HCT116 (cell line): ENCODE results near the gene RAMP3.

ENCODE experiments used
- CEBPB ChIP-seq: IDR thresholded peaks from 2 replicates; pipeline ENCODE4 v1.6.1; 2012; ENCODE audit warnings: low read depth
- EGR1 ChIP-seq: IDR thresholded peaks from 2 replicates; pipeline ENCODE4 v1.6.1; 2012; ENCODE audit warnings: low read depth
- EZH2 ChIP-seq: fragments of 200-600 bp; sonication (generic); IDR thresholded peaks from 2 replicates; pipeline ENCODE4 v1.6.1; 2017; ENCODE audit warnings: antibody characterized with exemption, mixed run types
- EZH2phosphoT487 ChIP-seq: fragments of 200-600 bp; IDR thresholded peaks from 2 replicates; pipeline ENCODE4 v1.6.1; 2018; ENCODE audit warnings: antibody characterized with exemption, borderline replicate concordance
- POLR2A ChIP-seq: IDR thresholded peaks from 2 replicates; pipeline ENCODE4 v1.7.0; 2011; ENCODE audit warnings: borderline replicate concordance; ENCODE audit not compliant: insufficient read depth, insufficient read length; ENCODE audit errors: extremely low read depth
- POLR2AphosphoS5 ChIP-seq: IDR thresholded peaks from 2 replicates; pipeline ENCODE4 v1.6.1; 2011; ENCODE audit warnings: mild to moderate bottlenecking, low read depth, low read length, moderate library complexity
- SIN3A ChIP-seq: IDR thresholded peaks from 2 replicates; pipeline ENCODE4 v1.6.1; 2012; ENCODE audit warnings: low read depth
- TCF7L2 ChIP-seq: IDR thresholded peaks from 2 replicates; pipeline ENCODE4 v1.7.0; 2011; ENCODE audit warnings: borderline replicate concordance, inconsistent platforms; ENCODE audit not compliant: insufficient read depth, insufficient read length; ENCODE audit errors: extremely low read depth
- TF ChIP-seq, protein P1 (sequence below), 3 experiments: fragments of 200-600 bp in 1 of 3; sonication (generic) in 1 of 3; IDR thresholded peaks in 2 of 3; conservative IDR thresholded peaks in 1 of 3; 2 replicates each; pipeline ENCODE4 v1.5.1; 2012 to 2017; ENCODE audit warnings: low read depth in 2 of 3, low read length in 2 of 3, antibody characterized with exemption in 1 of 3, borderline replicate concordance in 1 of 3, control low read depth in 1 of 3, mild to moderate bottlenecking in 1 of 3, mixed read lengths in 1 of 3, mixed run types in 1 of 3, moderate library complexity in 1 of 3; ENCODE audit not compliant: insufficient read depth in 1 of 3
- TF ChIP-seq, protein P2 (sequence below): IDR thresholded peaks from 2 replicates; pipeline ENCODE4 v1.6.1; 2012
- TF ChIP-seq, protein P3 (sequence below): IDR thresholded peaks from 2 replicates; pipeline ENCODE4 v1.6.1; 2012
- TF ChIP-seq, protein P4 (sequence below): IDR thresholded peaks from 2 replicates; pipeline ENCODE4 v1.6.1; 2011; ENCODE audit warnings: mild to moderate bottlenecking, low read length, moderate library complexity; ENCODE audit not compliant: insufficient replicate concordance; ENCODE audit errors: extremely low read depth

DNA sequence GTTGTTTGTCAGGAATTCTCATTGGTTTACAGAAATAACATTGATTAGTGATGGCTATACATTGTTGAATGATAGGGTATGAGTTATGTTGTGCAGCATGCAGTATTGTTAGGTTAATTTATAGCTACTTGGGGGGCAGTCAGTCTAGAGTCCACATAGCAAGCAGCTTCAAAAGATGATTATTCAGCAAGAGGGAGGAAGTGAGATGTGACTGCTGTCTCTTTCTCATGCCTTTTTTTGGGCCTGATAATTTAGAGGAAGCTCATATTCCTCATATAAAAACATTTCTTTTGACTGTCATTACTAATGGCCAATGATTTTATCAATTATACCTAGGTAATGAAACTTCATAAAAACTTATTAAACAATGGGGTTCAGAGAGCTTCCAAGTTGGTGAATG is 42.7 kb upstream of the RAMP3 start:
- TF ChIP-seq, protein P1, sequence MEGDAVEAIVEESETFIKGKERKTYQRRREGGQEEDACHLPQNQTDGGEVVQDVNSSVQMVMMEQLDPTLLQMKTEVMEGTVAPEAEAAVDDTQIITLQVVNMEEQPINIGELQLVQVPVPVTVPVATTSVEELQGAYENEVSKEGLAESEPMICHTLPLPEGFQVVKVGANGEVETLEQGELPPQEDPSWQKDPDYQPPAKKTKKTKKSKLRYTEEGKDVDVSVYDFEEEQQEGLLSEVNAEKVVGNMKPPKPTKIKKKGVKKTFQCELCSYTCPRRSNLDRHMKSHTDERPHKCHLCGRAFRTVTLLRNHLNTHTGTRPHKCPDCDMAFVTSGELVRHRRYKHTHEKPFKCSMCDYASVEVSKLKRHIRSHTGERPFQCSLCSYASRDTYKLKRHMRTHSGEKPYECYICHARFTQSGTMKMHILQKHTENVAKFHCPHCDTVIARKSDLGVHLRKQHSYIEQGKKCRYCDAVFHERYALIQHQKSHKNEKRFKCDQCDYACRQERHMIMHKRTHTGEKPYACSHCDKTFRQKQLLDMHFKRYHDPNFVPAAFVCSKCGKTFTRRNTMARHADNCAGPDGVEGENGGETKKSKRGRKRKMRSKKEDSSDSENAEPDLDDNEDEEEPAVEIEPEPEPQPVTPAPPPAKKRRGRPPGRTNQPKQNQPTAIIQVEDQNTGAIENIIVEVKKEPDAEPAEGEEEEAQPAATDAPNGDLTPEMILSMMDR (IDR thresholded peaks at IDR 0.05 in 2 of 3, conservative IDR thresholded peaks at IDR 0.05 in 1 of 3; ENCODE audit: borderline replicate concordance in 1 of 3, insufficient read depth in 1 of 3, low read depth in 2 of 3, low read length in 2 of 3), result no peak
- TF ChIP-seq, protein P2, sequence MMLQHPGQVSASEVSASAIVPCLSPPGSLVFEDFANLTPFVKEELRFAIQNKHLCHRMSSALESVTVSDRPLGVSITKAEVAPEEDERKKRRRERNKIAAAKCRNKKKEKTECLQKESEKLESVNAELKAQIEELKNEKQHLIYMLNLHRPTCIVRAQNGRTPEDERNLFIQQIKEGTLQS, result no peak
- no peak for TF ChIP-seq POLR2AphosphoS5
- TF ChIP-seq POLR2A, result no peak
- TF ChIP-seq, protein P3, sequence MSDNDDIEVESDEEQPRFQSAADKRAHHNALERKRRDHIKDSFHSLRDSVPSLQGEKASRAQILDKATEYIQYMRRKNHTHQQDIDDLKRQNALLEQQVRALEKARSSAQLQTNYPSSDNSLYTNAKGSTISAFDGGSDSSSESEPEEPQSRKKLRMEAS, result no peak
- no peak for TF ChIP-seq EZH2phosphoT487
- no peak for TF ChIP-seq CEBPB
- TF ChIP-seq EGR1, result no peak
- TF ChIP-seq SIN3A, result no peak
- no peak for TF ChIP-seq TCF7L2
- no peak for TF ChIP-seq EZH2
- TF ChIP-seq, protein P4, sequence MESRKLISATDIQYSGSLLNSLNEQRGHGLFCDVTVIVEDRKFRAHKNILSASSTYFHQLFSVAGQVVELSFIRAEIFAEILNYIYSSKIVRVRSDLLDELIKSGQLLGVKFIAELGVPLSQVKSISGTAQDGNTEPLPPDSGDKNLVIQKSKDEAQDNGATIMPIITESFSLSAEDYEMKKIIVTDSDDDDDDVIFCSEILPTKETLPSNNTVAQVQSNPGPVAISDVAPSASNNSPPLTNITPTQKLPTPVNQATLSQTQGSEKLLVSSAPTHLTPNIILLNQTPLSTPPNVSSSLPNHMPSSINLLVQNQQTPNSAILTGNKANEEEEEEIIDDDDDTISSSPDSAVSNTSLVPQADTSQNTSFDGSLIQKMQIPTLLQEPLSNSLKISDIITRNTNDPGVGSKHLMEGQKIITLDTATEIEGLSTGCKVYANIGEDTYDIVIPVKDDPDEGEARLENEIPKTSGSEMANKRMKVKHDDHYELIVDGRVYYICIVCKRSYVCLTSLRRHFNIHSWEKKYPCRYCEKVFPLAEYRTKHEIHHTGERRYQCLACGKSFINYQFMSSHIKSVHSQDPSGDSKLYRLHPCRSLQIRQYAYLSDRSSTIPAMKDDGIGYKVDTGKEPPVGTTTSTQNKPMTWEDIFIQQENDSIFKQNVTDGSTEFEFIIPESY, result no peak
